Peyer's patch (tissue), 4 donors: ENCODE measurements around the gene NKD1. TPM values are rescaled to one million over a fixed set of nuclear protein-coding genes. Genes with fewer than 3 reads are reported as not detected.

Source experiments
- DNase-seq, 3 donors: peaks; one replicate each; pipeline ENCODE4 v3.0.0-alpha.2; 2017 to 2019
- H3K27ac ChIP-seq, 4 donors: fragments of 200-600 bp; sonication (generic); one replicate each; pipeline ENCODE4 v1.5.1; 2016 to 2019
- H3K27me3 ChIP-seq, 2 donors: fragments of 200-600 bp; sonication (generic); one replicate each; pipeline ENCODE4 v1.5.1; 2019
- H3K36me3 ChIP-seq, 3 donors: fragments of 200-600 bp; sonication (generic); one replicate each; pipeline ENCODE4 v1.5.1; 2016 to 2019
- H3K4me1 ChIP-seq, 4 donors: fragments of 200-600 bp; sonication (generic); one replicate each; pipeline ENCODE4 v1.5.1; 2016 to 2019
- H3K4me3 ChIP-seq, 4 donors: fragments of 200-600 bp; sonication (generic); 1 replicate in 3 of 4; 2 replicates in 1 of 4; pipeline ENCODE4 v1.5.1; 2016 to 2019; ENCODE audit warnings: mild to moderate bottlenecking in 1 of 4
- H3K9me3 ChIP-seq, 4 donors: fragments of 200-600 bp; sonication (generic); one replicate each; pipeline ENCODE4 v1.5.1; 2016 to 2019; ENCODE audit warnings: mild to moderate bottlenecking in 1 of 4
- POLR2A ChIP-seq, 2 donors: fragments of 450-650 bp; IDR thresholded peaks; one replicate each; pipeline ENCODE4 v1.5.1; 2017; ENCODE audit warnings: antibody characterized with exemption in 2 of 2, mild to moderate bottlenecking in 2 of 2, moderate library complexity in 2 of 2
- total RNA-seq, 4 donors: library from RNA; depleted of rRNA; stranded (reverse); fragments of >200 nt; gene quantifications; one replicate each; pipeline ENCODE4 v1.1.0, GENCODE V29; 2016
- TF ChIP-seq, protein P1 (sequence below), 6 experiments: fragments of 450-650 bp in 4 of 6; fragments of 200-600 bp in 2 of 6; sonication (generic) in 1 of 6; IDR thresholded peaks; one replicate each; pipeline ENCODE4 v1.5.1; 2017 to 2019; ENCODE audit warnings: antibody characterized with exemption in 6 of 6, mild to moderate bottlenecking in 3 of 6, moderate library complexity in 1 of 6

NKD1 gene
- total RNA-seq, 4 donors from 2014 or later, result 1.7 to 4.0 (median 3.4) TPM

DNA sequence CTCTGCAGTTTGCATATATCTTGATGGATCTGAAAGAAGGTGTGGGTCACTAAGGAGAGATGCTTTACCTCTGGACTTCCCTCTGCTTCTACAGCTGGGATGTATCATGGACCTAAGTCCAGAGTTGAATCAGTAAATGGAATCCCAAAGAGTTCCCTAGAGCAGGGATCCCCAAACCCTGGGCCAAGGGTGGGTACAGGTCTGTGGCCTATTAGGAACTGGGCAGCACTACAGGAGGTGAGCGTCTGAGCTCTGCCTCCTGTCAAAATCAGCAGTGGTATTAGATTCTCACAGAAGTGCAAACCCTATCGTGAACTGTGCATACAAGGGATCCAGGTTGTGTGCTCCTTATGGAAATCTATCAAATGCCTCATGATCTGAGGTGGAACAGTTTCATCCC is 39.3 kb downstream of the NKD1 start:
- Histone ChIP-seq H3K27me3 (no peaks in the 10 kb centered on the region), H3K4me3 (no peak overlapping the region), H3K36me3 (no peaks in the 10 kb centered on the region), H3K27ac (no peak overlapping the region), H3K4me1 (peaks cover 0 to 8% (median 0%) of the 10 kb centered on the region in 4 donors), H3K9me3 (no peaks in the 10 kb centered on the region)
- TF ChIP-seq, protein P1, sequence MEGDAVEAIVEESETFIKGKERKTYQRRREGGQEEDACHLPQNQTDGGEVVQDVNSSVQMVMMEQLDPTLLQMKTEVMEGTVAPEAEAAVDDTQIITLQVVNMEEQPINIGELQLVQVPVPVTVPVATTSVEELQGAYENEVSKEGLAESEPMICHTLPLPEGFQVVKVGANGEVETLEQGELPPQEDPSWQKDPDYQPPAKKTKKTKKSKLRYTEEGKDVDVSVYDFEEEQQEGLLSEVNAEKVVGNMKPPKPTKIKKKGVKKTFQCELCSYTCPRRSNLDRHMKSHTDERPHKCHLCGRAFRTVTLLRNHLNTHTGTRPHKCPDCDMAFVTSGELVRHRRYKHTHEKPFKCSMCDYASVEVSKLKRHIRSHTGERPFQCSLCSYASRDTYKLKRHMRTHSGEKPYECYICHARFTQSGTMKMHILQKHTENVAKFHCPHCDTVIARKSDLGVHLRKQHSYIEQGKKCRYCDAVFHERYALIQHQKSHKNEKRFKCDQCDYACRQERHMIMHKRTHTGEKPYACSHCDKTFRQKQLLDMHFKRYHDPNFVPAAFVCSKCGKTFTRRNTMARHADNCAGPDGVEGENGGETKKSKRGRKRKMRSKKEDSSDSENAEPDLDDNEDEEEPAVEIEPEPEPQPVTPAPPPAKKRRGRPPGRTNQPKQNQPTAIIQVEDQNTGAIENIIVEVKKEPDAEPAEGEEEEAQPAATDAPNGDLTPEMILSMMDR (IDR thresholded peaks at IDR 0.05), result no peak
- TF ChIP-seq POLR2A (IDR thresholded peaks at IDR 0.05), result no peak
- no peak for DNase-seq

DNA sequence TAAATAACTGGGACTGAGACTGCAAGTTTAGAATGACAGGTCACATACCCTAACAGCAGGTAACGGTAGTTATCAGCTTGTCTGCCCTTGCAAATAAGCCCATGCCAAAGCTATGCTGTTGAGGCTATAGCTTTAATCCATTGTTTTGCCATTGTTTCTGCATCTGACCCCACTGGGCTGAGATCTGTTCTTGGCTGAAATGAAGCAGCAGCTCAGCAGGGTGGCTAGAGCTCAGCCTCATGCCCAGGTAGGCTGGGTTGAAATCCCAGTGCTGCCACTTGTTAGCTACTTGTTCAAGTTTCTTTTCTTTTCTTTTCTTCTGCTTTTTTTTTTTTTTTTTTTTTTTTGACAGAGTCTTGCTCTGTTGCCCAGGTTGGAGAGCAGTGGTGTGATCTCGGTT is 40.1 kb downstream of the NKD1 start:
- Histone ChIP-seq H3K9me3 (no peaks in the 10 kb centered on the region), H3K4me3 (no peak overlapping the region), H3K27ac (no peak overlapping the region), H3K36me3 (no peaks in the 10 kb centered on the region), H3K4me1 (peaks cover 0 to 8% (median 0%) of the 10 kb centered on the region in 4 donors), H3K27me3 (no peaks in the 10 kb centered on the region)
- TF ChIP-seq, protein P1 (IDR thresholded peaks at IDR 0.05), result no peak
- no peak for TF ChIP-seq POLR2A (IDR thresholded peaks at IDR 0.05)
- no peak for DNase-seq

DNA sequence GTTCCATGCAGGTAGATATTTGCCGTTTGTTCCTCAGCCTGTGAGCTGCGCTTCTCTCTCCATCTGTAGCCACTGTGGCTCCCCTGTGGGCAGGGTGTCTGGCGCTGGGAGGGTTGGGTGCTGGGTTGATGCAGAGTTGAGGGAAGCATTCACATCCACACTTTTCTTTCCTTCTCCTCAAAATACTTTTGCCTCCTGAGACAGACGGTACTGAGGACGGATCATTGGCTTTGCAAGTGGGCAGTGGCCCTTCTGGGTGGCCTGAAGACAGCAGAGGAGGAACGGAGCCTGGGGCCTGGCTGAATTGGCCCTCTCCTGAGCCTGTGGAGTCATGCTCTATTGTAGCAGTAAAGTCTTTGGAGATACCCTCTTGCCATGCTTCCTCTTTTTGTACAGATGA is 43.0 kb downstream of the NKD1 start:
- no peaks in the 10 kb centered on the region for H3K27me3 ChIP-seq
- no peaks in the 10 kb centered on the region for H3K36me3 ChIP-seq
- TF ChIP-seq POLR2A (IDR thresholded peaks at IDR 0.05), result no peak
- TF ChIP-seq, protein P1 (IDR thresholded peaks at IDR 0.05), result no peak
- H3K4me3 ChIP-seq, result no peak overlapping the region
- H3K9me3 ChIP-seq, result no peaks in the 10 kb centered on the region
- DNase-seq, result no peak
- H3K4me1 ChIP-seq, result no peaks in the 10 kb centered on the region
- no peak overlapping the region for H3K27ac ChIP-seq

DNA sequence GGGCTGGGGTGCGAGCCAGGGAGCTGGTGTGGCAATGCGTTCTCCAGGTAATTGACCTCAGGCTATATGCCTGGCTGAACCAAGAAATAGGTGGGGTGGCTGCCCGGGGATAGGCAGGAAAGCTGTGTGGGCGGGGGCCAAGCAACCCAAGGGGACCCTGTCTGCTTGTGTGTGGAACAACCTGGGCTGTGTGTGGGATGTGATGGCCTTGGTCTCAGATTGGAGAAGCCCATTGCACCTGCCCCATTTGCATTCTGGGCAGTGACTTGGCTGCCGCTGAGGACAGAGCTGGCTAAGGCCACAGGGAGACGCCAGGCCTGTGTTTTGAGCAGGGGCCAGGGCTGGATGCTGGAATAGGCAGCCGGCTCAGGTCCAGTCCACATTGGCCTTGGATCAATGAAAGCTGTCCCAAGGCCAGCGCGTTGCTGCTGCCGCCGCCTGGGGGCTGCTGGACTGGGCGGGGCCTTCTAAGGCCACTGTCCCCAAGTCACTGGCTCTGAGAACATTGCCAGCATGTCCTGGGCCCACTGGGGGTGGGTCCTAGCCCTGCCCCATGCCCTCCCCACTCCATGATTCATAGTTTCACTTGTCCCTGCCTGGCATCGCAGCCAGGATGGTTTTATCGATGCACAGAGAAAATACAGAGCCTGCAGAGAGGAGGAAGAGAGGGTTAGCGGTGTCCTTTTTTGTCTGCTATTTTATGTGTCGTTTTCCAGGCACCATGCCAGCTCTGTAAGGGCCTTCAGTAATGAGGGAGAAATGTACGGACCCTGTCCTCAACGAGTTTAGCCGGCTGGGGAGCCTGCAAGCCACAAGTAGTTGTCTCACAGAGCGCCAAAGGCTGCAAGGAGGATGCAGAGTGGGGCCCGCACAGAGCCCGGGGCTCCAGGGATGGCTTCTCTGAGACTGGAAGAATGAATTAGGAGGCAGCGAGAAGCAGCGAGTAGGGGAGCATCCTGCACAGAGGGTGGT is 43.9 kb downstream of the NKD1 start:
- H3K27ac ChIP-seq, result peak overlapping the region in 2 of 4 donors; percentile 5 to 37

DNA sequence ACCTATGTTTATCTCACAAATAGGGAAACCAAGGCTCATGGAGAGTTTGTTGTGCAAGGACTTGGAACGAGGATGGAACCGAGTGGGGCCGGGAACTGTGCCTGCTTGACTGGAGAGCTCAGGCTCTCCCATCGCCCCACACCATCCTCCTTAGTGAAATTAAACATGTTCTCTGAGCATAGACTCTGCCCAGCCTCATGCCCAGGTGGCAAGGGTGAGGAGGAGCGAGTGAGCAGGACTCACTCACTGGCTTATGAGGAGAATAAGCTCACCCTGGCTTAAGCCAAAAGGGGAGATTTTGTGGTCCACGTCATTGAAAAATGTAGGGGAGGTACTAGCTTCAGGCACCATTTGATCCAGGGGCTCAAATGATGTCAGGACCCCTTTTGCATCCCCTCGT is 44.8 kb downstream of the NKD1 start:
- H3K27me3 ChIP-seq, result no peaks in the 10 kb centered on the region
- H3K4me1 ChIP-seq, result no peaks in the 10 kb centered on the region
- H3K4me3 ChIP-seq, result no peak overlapping the region
- no peaks in the 10 kb centered on the region for H3K36me3 ChIP-seq
- TF ChIP-seq, protein P1 (IDR thresholded peaks at IDR 0.05), result no peak
- TF ChIP-seq POLR2A (IDR thresholded peaks at IDR 0.05), result no peak
- no peak for DNase-seq
- H3K9me3 ChIP-seq, result no peaks in the 10 kb centered on the region
- H3K27ac ChIP-seq, result peak overlapping the region in 1 of 4 donors; percentile 22

More for the DNA sequence above, 43.9 kb downstream of the NKD1 start:
- H3K27me3 ChIP-seq, result no peaks in the 10 kb centered on the region
- no peaks in the 10 kb centered on the region for H3K36me3 ChIP-seq
- H3K4me3 ChIP-seq, result no peak overlapping the region
- no peaks in the 10 kb centered on the region for H3K9me3 ChIP-seq
- no peaks in the 10 kb centered on the region for H3K4me1 ChIP-seq
- DNase-seq, result no peak
- no peak for TF ChIP-seq POLR2A (IDR thresholded peaks at IDR 0.05)
- TF ChIP-seq, protein P1 (IDR thresholded peaks at IDR 0.05), result no peak
